ENCODE data around the gene RAF1. TPM values are rescaled to one million over a fixed set of nuclear protein-coding genes. Genes with fewer than 3 reads are reported as not detected.

The RAF1 gene
- total RNA-seq, 3 donors from 2014 or later: 87.4 to 118 (median 110) TPM

GRCh38 chr3:12583280-12583679 is 80.6 kb downstream of the RAF1 start:
- H3K4me1 ChIP-seq: no peaks in the 10 kb centered on the region
- no peaks in the 10 kb centered on the region for H3K27me3 ChIP-seq
- no peak for TF ChIP-seq POLR2A (IDR thresholded peaks at IDR 0.05)
- TF ChIP-seq CTCF (IDR thresholded peaks at IDR 0.05): no peak
- TF ChIP-seq POLR2AphosphoS5 (IDR thresholded peaks at IDR 0.05): no peak
- peaks cover 40% of the 10 kb centered on the region for H3K36me3 ChIP-seq
- H3K9me3 ChIP-seq: no peaks in the 10 kb centered on the region
- H3K4me3 ChIP-seq: no peak overlapping the region
- no peak overlapping the region for H3K27ac ChIP-seq
- DNase-seq (ENCODE audit: low spot score in 2 of 2): no peak
- intact Hi-C loops (cut with DNase I; ENCODE audit: low total_unique reads): loop anchor here (10.0 kb wide), 1 partner anchor 738 kb away; the partner anchor contains the start of gene TAMM41

- no peak for TF ChIP-seq POLR2AphosphoS5 (IDR thresholded peaks at IDR 0.05)
- no peak for TF ChIP-seq CTCF (IDR thresholded peaks at IDR 0.05)
- TF ChIP-seq POLR2A (IDR thresholded peaks at IDR 0.05): no peak
- H3K36me3 ChIP-seq: peaks cover 40% of the 10 kb centered on the region
- no peak for DNase-seq (ENCODE audit: low spot score in 2 of 2)
- H3K27me3 ChIP-seq: no peaks in the 10 kb centered on the region
- no peak overlapping the region for H3K27ac ChIP-seq
- H3K9me3 ChIP-seq: no peaks in the 10 kb centered on the region
- H3K4me3 ChIP-seq: no peak overlapping the region
- intact Hi-C loops (cut with DNase I; ENCODE audit: low total_unique reads): loop anchor here (10.0 kb wide), 1 partner anchor 738 kb away; the partner anchor contains the start of gene TAMM41
- no peaks in the 10 kb centered on the region for H3K4me1 ChIP-seq
These were observed 81.2 kb downstream of the RAF1 start for GRCh38 chr3:12582730-12583129.

DNA sequence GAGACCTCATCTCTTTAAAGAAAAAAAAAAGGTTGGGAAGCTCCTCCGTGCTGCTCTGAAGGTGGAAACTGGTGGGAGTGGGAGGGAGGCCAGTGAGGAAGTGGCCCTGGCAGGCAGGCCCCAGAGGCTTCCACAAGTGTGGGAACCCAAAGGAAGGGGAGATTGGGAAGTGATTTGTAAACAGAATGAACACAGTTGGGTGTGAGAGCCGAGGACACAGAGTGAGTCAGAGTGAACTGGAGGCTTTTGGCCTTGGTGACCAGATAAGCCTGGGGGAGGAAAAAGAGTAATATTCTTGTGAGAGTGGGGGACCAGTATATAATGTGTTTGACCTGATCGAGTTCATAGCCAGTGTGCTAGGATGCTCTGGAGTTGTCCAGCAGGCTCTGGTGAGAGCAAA is 84.0 kb downstream of the RAF1 start:
- peaks cover 44% of the 10 kb centered on the region for H3K36me3 ChIP-seq
- DNase-seq (ENCODE audit: low spot score in 2 of 2): no peak
- H3K4me3 ChIP-seq: no peak overlapping the region
- H3K4me1 ChIP-seq: no peaks in the 10 kb centered on the region
- intact Hi-C loops (cut with DNase I; ENCODE audit: low total_unique reads): loop anchor here (10.0 kb wide), 1 partner anchor 735 kb away; the partner anchor contains the start of gene TAMM41
- TF ChIP-seq POLR2AphosphoS5 (IDR thresholded peaks at IDR 0.05): no peak
- no peak for TF ChIP-seq CTCF (IDR thresholded peaks at IDR 0.05)
- no peak for TF ChIP-seq POLR2A (IDR thresholded peaks at IDR 0.05)
- H3K27me3 ChIP-seq: no peaks in the 10 kb centered on the region
- H3K27ac ChIP-seq: no peak overlapping the region
- no peaks in the 10 kb centered on the region for H3K9me3 ChIP-seq

GRCh38 chr3:12579456-12579855 is 84.5 kb downstream of the RAF1 start:
- intact Hi-C loops (cut with DNase I; ENCODE audit: low total_unique reads): no loop called here
- H3K27ac ChIP-seq: no peak overlapping the region
- no peaks in the 10 kb centered on the region for H3K27me3 ChIP-seq
- peaks cover 46% of the 10 kb centered on the region for H3K36me3 ChIP-seq
- no peak for DNase-seq (ENCODE audit: low spot score in 2 of 2)
- no peak for TF ChIP-seq POLR2A (IDR thresholded peaks at IDR 0.05)
- no peak for TF ChIP-seq POLR2AphosphoS5 (IDR thresholded peaks at IDR 0.05)
- no peak for TF ChIP-seq CTCF (IDR thresholded peaks at IDR 0.05)
- no peak overlapping the region for H3K4me3 ChIP-seq
- H3K4me1 ChIP-seq: no peaks in the 10 kb centered on the region
- no peaks in the 10 kb centered on the region for H3K9me3 ChIP-seq

GRCh38 chr3:12578742-12579141 is 85.2 kb downstream of the RAF1 start:
- no peak overlapping the region for H3K4me3 ChIP-seq
- intact Hi-C loops (cut with DNase I; ENCODE audit: low total_unique reads): no loop called here
- no peaks in the 10 kb centered on the region for H3K27me3 ChIP-seq
- peaks cover 40% of the 10 kb centered on the region for H3K36me3 ChIP-seq
- no peak for TF ChIP-seq CTCF (IDR thresholded peaks at IDR 0.05)
- DNase-seq (ENCODE audit: low spot score in 2 of 2): no peak
- H3K4me1 ChIP-seq: no peaks in the 10 kb centered on the region
- no peaks in the 10 kb centered on the region for H3K9me3 ChIP-seq
- no peak overlapping the region for H3K27ac ChIP-seq
